ENCODE measurements around the gene HPS3.
"Not testable (repeated sequence)": the region's sequence is repeated elsewhere in the genome, so short reads cannot be mapped to it uniquely, and the experiment has no call there.

Gene HPS3, protein sequence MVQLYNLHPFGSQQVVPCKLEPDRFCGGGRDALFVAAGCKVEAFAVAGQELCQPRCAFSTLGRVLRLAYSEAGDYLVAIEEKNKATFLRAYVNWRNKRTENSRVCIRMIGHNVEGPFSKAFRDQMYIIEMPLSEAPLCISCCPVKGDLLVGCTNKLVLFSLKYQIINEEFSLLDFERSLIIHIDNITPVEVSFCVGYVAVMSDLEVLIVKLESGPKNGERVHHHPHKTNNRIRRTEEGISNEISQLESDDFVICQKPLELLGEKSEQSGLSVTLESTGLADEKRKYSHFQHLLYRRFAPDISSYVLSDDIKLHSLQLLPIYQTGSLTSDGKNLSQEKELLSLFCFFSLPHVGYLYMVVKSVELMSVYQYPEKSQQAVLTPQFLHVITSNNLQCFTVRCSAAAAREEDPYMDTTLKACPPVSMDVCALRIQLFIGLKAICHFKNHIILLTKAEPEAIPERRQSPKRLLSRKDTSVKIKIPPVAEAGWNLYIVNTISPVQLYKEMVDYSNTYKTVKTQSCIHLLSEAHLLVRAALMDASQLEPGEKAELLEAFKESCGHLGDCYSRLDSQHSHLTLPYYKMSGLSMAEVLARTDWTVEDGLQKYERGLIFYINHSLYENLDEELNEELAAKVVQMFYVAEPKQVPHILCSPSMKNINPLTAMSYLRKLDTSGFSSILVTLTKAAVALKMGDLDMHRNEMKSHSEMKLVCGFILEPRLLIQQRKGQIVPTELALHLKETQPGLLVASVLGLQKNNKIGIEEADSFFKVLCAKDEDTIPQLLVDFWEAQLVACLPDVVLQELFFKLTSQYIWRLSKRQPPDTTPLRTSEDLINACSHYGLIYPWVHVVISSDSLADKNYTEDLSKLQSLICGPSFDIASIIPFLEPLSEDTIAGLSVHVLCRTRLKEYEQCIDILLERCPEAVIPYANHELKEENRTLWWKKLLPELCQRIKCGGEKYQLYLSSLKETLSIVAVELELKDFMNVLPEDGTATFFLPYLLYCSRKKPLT

GRCh38 chr3:149129326-149130205 lies at the start of gene HPS3:
Gene HPS3 (plus strand): TSS chr3:149129638. CDS start chr3:149129724, 86 bp downstream.
- in situ Hi-C loops (cut with MboI; ENCODE audit: low sequenced_read_pairs), result no loop called here

DNA sequence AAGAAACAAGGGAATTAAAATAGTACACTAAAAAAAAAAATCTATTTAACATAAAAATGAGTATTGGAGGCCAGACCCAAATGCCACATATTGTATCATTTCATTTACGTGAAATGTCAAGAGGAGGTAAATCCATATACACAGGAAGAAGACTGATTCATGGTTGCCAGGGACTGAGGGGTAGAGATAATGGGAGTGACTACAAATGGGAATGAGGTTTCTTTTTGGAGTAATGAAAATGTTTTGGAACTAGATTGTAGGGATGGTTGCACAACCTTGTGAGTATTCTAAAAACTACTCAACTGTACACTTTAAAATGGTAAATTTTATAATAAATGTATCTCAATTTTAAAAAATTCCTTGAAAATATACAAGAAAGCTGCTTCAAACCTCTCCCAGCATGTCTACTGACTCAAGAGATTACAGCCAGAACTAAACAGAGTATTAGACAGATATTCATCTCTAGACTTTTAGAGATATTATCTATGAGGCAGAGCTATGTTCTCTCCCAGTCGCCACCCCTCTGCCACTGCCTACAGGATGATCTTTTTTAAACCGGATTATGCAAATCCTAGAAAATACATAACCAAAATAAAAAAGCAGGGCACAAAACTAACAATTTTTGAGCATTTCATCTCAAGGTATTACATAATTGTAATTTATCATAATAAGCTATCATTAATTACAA lies 49.3 kb upstream of the HPS3 start:
- in situ Hi-C loops (cut with MboI; ENCODE audit: low sequenced_read_pairs), result no loop called here

- in situ Hi-C loops (cut with MboI; ENCODE audit: low sequenced_read_pairs), result no loop called here
Observed at GRCh38 chr3:149080699-149081091, 48.7 kb upstream of the HPS3 start.

GRCh38 chr3:149081772-149082171 lies 47.7 kb upstream of the HPS3 start:
- in situ Hi-C loops (cut with MboI; ENCODE audit: low sequenced_read_pairs), result no loop called here

DNA sequence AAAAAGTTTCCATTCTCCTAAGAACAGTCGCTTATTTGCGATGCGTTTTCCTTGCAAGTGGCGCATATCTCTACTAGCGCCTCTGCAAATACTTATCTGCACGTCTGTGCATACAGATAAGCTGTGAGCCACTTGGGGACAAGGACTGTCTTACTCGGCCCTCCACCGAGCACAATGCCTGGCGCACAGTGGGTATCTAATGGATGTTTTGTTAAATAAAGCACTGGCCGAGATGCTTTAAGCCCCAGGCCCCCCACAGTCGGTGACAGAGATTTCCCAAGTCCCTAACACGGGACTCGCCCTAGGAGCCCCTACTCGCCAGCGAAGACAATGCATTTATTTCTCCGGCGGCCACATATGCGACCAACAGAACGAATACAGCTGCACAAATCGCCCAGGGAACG lies 43.6 kb upstream of the HPS3 start:
- in situ Hi-C loops (cut with MboI; ENCODE audit: low sequenced_read_pairs), result no loop called here

GRCh38 chr3:149086232-149086988 lies 43.0 kb upstream of the HPS3 start, which contains the start of gene HLTF:
Gene HLTF (minus strand): TSS chr3:149086533. CDS start chr3:149086336, 197 bp downstream.
- in situ Hi-C loops (cut with MboI; ENCODE audit: low sequenced_read_pairs), result no loop called here

- in situ Hi-C loops (cut with MboI; ENCODE audit: low sequenced_read_pairs), result no loop called here
Observed at GRCh38 chr3:149087208-149087607, 42.2 kb upstream of the HPS3 start.

DNA sequence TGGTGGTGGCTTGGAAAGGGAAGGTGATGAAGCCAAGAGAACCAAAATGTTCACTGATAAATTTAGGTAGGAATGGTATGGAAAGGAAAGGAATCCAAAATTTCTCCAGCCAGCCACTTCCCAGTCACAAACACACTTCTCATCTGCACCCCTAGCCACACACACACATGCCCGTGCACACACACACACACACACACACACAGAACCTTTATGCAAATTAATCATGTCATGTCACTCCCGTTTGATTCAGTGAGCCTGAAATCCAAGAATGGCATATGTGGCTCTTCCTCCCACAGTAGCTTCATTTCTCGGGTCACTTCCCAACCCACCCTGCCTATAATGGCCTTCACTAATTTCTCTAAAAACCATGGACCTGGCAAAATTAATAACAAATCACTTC lies 40.0 kb upstream of the HPS3 start:
- in situ Hi-C loops (cut with MboI; ENCODE audit: low sequenced_read_pairs), result no loop called here

- in situ Hi-C loops (cut with MboI; ENCODE audit: low sequenced_read_pairs), result no loop called here
Observed at GRCh38 chr3:149090461-149090860, 39.0 kb upstream of the HPS3 start.

GRCh38 chr3:149090907-149091306 lies 38.5 kb upstream of the HPS3 start:
- in situ Hi-C loops (cut with MboI; ENCODE audit: low sequenced_read_pairs), result no loop called here

DNA sequence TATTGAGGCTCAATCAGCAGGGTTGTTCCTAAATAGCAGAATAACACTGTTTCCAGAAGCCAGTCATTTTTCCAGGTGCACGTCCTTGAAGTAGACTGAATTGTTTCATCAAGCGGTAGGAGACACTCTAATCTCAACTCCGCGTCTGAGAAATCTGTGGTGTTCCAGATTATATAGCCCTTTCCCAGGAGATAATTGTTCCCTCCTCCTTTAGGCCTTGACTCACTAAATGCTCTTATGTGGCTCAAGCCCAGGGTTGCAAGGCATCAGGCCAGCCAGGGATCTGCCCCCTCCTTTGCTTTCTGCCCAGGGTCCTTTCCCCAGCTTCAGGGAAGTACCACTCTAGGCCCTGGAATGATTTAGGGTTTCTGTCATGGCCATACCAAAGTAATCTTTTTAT lies 37.5 kb upstream of the HPS3 start:
- in situ Hi-C loops (cut with MboI; ENCODE audit: low sequenced_read_pairs), result no loop called here

DNA sequence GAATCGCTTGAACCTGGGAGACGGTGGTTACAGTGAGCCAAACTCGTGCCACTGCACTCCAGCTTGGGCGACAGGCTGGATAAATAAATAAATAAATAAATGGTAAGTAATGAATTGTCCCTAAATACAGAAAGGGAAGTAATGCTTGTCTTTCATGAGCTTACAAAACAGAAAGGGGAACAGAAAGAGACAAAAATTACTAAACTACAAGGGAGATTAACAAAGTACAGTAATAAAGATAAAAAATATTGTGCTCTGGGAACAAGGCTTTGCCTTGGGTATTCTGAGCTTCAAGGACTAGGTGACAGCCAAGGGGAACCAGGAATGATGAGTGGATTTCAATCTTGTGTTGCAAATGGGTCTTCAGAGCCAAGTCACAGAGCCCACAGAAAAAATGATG lies 34.0 kb upstream of the HPS3 start:
- in situ Hi-C loops (cut with MboI; ENCODE audit: low sequenced_read_pairs), result no loop called here

DNA sequence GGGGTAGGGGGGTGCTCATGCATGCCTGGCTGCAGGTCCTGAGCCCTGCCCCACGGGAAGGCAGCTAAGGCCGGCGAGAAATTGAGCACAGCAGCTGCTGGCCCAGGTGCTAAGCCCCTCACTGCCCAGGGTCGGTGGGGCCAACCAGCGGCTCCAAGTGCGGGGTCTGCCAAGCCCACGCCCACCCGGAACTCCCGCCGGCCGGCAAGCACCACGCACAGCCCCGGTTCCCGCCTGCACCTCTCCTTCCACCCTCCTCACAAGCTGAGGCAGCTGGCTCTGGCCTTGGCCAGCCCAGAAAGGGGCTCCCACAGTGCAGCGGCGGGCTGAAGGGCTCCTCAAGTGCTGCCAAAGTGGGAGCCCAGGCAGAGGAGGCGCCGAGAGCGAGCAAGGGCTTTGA lies 31.5 kb upstream of the HPS3 start:
- in situ Hi-C loops (cut with MboI; ENCODE audit: low sequenced_read_pairs), result not testable (repeated sequence)

DNA sequence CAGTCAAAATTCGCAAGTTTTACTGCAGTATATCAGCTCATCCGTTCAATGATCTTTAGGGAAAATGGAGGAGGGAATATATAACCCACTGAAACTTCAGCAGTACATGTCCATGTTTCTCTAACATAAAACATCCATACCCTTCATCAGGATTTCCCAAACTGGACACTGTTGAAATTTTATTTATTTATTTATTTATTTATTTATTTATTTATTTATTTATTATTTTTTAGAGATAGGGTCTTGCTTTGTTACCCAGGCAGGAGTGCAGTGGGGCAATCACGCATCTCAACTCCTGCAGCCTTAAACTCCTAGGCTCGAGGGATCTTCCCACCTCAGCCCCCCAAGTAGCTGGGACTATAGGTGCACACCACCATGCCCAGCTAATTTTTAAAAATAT lies 28.3 kb upstream of the HPS3 start:
- in situ Hi-C loops (cut with MboI; ENCODE audit: low sequenced_read_pairs), result no loop called here

- in situ Hi-C loops (cut with MboI; ENCODE audit: low sequenced_read_pairs), result no loop called here
Observed at GRCh38 chr3:149101641-149102040, 27.8 kb upstream of the HPS3 start.

- in situ Hi-C loops (cut with MboI; ENCODE audit: low sequenced_read_pairs), result no loop called here
Observed at GRCh38 chr3:149104484-149104883, 25.0 kb upstream of the HPS3 start.

GRCh38 chr3:149114458-149114857 lies 15.0 kb upstream of the HPS3 start:
- in situ Hi-C loops (cut with MboI; ENCODE audit: low sequenced_read_pairs), result no loop called here

DNA sequence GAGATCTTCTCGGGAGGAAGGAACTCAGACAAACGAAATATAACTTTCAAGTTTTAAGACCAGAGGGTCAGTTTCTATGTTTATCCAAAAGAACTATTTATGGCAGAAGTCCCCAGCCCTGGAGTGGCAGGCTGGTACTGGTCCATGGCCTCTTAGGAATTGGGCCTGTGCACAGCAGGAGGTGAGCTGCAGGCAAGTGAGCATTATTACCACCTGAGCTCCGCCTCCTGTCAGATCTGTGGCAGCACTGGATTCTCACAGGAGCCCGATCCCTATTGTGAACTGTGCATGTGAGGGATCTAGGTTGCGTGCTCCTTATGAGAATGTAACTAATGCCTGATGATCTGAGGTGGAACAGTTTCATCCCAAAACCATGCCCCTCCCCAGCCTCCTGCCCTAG lies 14.3 kb upstream of the HPS3 start:
- in situ Hi-C loops (cut with MboI; ENCODE audit: low sequenced_read_pairs), result no loop called here

DNA sequence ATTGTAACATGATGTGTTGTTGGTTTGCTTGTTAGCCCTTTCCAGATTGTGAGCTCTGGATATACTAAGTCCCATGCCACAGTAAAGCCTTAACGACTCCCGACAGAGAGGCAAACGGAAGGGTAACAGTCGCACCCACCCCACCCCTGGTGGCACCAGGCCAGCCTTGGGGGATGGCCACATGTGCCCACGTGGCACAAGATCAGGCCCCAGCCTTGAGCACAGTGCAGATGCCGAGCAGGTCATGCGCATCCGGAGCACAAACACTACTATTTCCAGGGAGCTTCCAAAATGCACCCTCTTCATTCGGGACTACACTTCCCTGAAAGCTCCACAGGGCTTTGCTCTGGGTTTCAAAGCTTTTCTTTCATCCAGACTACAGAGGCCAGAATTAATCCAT lies 10.7 kb upstream of the HPS3 start:
- in situ Hi-C loops (cut with MboI; ENCODE audit: low sequenced_read_pairs), result no loop called here
